Panc1 (cell line): Measurements from ENCODE around the gene MYL2.

Source experiments
- POLR2AphosphoS5 ChIP-seq: IDR thresholded peaks from 2 replicates; pipeline ENCODE4 v1.6.1; 2012; ENCODE audit warnings: mild to moderate bottlenecking, low read depth, low read length, moderate library complexity
- TF ChIP-seq, protein P1 (sequence below): fragments of 450-650 bp; IDR thresholded peaks from 2 replicates; pipeline ENCODE4 v1.5.1; 2017; ENCODE audit warnings: mild to moderate bottlenecking
- TF ChIP-seq, protein P2 (sequence below), 2 experiments: IDR thresholded peaks; 2 replicates each; pipeline ENCODE4 v1.6.1; 2011 to 2012; ENCODE audit warnings: low read depth in 2 of 2, control low read depth in 1 of 2, low read length in 1 of 2, mild to moderate bottlenecking in 1 of 2, moderate library complexity in 1 of 2; ENCODE audit not compliant: insufficient read depth in 1 of 2

DNA sequence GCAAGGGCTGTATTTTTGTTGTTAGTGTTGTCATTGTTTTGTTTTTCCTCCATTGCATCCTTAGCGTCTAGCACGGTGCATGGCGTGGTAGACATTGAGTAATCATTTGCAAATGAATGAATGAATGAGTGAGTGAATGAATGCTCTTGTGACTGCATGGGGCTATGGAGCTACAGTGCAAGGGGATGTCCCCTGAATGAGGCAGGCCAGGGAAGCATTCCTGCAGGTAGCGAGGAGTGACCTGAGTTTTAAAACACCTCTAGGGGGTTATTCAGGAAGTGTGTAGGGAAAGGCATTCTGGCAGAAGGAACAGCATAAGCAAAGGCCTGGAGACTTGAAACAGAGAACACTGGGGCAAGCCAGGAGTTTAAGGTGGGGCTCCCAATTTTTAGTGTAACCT is 16.9 kb downstream of the MYL2 start:
- TF ChIP-seq, protein P1, sequence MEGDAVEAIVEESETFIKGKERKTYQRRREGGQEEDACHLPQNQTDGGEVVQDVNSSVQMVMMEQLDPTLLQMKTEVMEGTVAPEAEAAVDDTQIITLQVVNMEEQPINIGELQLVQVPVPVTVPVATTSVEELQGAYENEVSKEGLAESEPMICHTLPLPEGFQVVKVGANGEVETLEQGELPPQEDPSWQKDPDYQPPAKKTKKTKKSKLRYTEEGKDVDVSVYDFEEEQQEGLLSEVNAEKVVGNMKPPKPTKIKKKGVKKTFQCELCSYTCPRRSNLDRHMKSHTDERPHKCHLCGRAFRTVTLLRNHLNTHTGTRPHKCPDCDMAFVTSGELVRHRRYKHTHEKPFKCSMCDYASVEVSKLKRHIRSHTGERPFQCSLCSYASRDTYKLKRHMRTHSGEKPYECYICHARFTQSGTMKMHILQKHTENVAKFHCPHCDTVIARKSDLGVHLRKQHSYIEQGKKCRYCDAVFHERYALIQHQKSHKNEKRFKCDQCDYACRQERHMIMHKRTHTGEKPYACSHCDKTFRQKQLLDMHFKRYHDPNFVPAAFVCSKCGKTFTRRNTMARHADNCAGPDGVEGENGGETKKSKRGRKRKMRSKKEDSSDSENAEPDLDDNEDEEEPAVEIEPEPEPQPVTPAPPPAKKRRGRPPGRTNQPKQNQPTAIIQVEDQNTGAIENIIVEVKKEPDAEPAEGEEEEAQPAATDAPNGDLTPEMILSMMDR: no peak
- no peak for TF ChIP-seq POLR2AphosphoS5
- TF ChIP-seq, protein P2, sequence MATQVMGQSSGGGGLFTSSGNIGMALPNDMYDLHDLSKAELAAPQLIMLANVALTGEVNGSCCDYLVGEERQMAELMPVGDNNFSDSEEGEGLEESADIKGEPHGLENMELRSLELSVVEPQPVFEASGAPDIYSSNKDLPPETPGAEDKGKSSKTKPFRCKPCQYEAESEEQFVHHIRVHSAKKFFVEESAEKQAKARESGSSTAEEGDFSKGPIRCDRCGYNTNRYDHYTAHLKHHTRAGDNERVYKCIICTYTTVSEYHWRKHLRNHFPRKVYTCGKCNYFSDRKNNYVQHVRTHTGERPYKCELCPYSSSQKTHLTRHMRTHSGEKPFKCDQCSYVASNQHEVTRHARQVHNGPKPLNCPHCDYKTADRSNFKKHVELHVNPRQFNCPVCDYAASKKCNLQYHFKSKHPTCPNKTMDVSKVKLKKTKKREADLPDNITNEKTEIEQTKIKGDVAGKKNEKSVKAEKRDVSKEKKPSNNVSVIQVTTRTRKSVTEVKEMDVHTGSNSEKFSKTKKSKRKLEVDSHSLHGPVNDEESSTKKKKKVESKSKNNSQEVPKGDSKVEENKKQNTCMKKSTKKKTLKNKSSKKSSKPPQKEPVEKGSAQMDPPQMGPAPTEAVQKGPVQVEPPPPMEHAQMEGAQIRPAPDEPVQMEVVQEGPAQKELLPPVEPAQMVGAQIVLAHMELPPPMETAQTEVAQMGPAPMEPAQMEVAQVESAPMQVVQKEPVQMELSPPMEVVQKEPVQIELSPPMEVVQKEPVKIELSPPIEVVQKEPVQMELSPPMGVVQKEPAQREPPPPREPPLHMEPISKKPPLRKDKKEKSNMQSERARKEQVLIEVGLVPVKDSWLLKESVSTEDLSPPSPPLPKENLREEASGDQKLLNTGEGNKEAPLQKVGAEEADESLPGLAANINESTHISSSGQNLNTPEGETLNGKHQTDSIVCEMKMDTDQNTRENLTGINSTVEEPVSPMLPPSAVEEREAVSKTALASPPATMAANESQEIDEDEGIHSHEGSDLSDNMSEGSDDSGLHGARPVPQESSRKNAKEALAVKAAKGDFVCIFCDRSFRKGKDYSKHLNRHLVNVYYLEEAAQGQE (IDR thresholded peaks at IDR 0.05; ENCODE audit: insufficient read depth in 1 of 2, low read depth in 2 of 2, low read length in 1 of 2): no peak
